Measurements from ENCODE around the gene BRME1. TPM values are rescaled to one million over a fixed set of nuclear protein-coding genes. Genes with fewer than 3 reads are reported as not detected.
"Not testable (repeated sequence)": the region's sequence is repeated elsewhere in the genome, so short reads cannot be mapped to it uniquely, and the experiment has no call there.

Gene BRME1
- total RNA-seq, 1 experiment from 2014 or later = 6.7 TPM

- peak overlapping the region in 2 of 3 experiments; percentile 8 to 91; a peak in 2 of 7 replicates for H3K27ac Mint-ChIP-seq
- H3K4me3 Mint-ChIP-seq = no peak overlapping the region
- no peak overlapping the region for H3K9ac ChIP-seq (ENCODE audit: extremely low read depth, insufficient read length, low read length)
Measured at GRCh38 chr19:13923194-13923987, 17.5 kb upstream of the BRME1 start.

GRCh38 chr19:13922118-13922517 is 16.2 kb upstream of the BRME1 start:
- not testable (repeated sequence) for H2AK5ac ChIP-seq (ENCODE audit: insufficient read length, low read length); H2BK5ac ChIP-seq (ENCODE audit: insufficient read length, low read length); H3K27ac ChIP-seq (ENCODE audit: insufficient read length, low read depth, low read length); H2BK120ac ChIP-seq (ENCODE audit: low read depth, low read length, poor library complexity, severe bottlenecking); H3T11ph ChIP-seq (ENCODE audit: low read length); H2BK20ac ChIP-seq (ENCODE audit: low read depth, low read length, poor library complexity, severe bottlenecking); H3K79me2 ChIP-seq (ENCODE audit: insufficient read depth, low read length); H3K23ac ChIP-seq (ENCODE audit: insufficient read length, low read depth, low read length); H3K27me3 ChIP-seq (ENCODE audit: insufficient read depth, low read length); H2AFZ ChIP-seq (ENCODE audit: low read length); H4K8ac ChIP-seq (replicated peaks; ENCODE audit: insufficient read length, low read depth, low read length); H3K23me2 ChIP-seq (ENCODE audit: insufficient read length, low read depth, low read length, poor library complexity, severe bottlenecking); H4K20me1 ChIP-seq (ENCODE audit: control insufficient read depth, insufficient read depth, insufficient read length); H3K4me3 Mint-ChIP-seq; H3K9ac ChIP-seq (ENCODE audit: extremely low read depth, insufficient read length, low read length); H2BK12ac ChIP-seq (ENCODE audit: insufficient read length, low read depth, low read length); H3K4ac ChIP-seq (ENCODE audit: low read depth, low read length); H3K27ac Mint-ChIP-seq; H3K27me3 Mint-ChIP-seq (ENCODE audit: low read depth); H3K4me2 ChIP-seq (ENCODE audit: insufficient read depth, insufficient read length, low read length); H3K56ac ChIP-seq (ENCODE audit: insufficient read length, low read depth, low read length); H2BK15ac ChIP-seq (ENCODE audit: low read depth, low read length); H3K18ac ChIP-seq (ENCODE audit: insufficient read length, low read depth, low read length); H4K91ac ChIP-seq (ENCODE audit: insufficient read length, low read depth, low read length); H3K79me1 ChIP-seq (ENCODE audit: insufficient read depth, low read depth, low read length, poor library complexity, severe bottlenecking); DNase-seq; H3K9me3 ChIP-seq (ENCODE audit: control insufficient read depth, low read depth, low read length); H3K4me1 Mint-ChIP-seq; H3K4me1 ChIP-seq (ENCODE audit: insufficient read depth, low read length); H4K5ac ChIP-seq (ENCODE audit: insufficient read length, low read depth, low read length); H3K14ac ChIP-seq (ENCODE audit: insufficient read depth, low read length)
- Mint-ChIP-seq H3K36me3 (ENCODE audit: insufficient read depth in 1 of 3, low read depth in 3 of 3) (peaks cover 44 to 82% (median 71%) of the 10 kb centered on the region in 3 experiments), H3K9me3 (peaks cover 8 to 12% of the 10 kb centered on the region in 2 experiments; a peak in 4 of 5 replicates)
- no CpG with 5 or more reads among the region's 6 CpGs for WGBS (ENCODE audit: extremely low coverage, insufficient read length, low lambda C conversion rate)

More at GRCh38 chr19:13923194-13923987, 17.5 kb upstream of the BRME1 start:
- Histone ChIP-seq H3K79me2 (ENCODE audit: insufficient read depth, low read length) (no peaks in the 10 kb centered on the region), H3K18ac (ENCODE audit: insufficient read length, low read depth, low read length) (no peak overlapping the region), H3K4me2 (ENCODE audit: insufficient read depth, insufficient read length, low read length) (no peak overlapping the region), H4K20me1 (ENCODE audit: control insufficient read depth, insufficient read depth, insufficient read length) (no peaks in the 10 kb centered on the region), H3K27ac (ENCODE audit: insufficient read length, low read depth, low read length) (no peak overlapping the region), H3K23me2 (ENCODE audit: insufficient read length, low read depth, low read length, poor library complexity, severe bottlenecking) (no peaks in the 10 kb centered on the region), H3K23ac (ENCODE audit: insufficient read length, low read depth, low read length) (no peak overlapping the region), H3K79me1 (ENCODE audit: insufficient read depth, low read depth, low read length, poor library complexity, severe bottlenecking) (no peaks in the 10 kb centered on the region), H4K91ac (ENCODE audit: insufficient read length, low read depth, low read length) (no peak overlapping the region), H3K9me3 (ENCODE audit: control insufficient read depth, low read depth, low read length) (peaks cover 6% of the 10 kb centered on the region), H2BK5ac (ENCODE audit: insufficient read length, low read length) (no peak overlapping the region), H3K27me3 (ENCODE audit: insufficient read depth, low read length) (no peaks in the 10 kb centered on the region), H2AK5ac (ENCODE audit: insufficient read length, low read length) (no peak overlapping the region), H3K4me1 (ENCODE audit: insufficient read depth, low read length) (no peaks in the 10 kb centered on the region), H3K4ac (ENCODE audit: low read depth, low read length) (no peak overlapping the region), H4K5ac (ENCODE audit: insufficient read length, low read depth, low read length) (no peak overlapping the region), H3T11ph (ENCODE audit: low read length) (no peak overlapping the region), H2BK20ac (ENCODE audit: low read depth, low read length, poor library complexity, severe bottlenecking) (no peak overlapping the region), H2BK15ac (ENCODE audit: low read depth, low read length) (no peak overlapping the region), H3K56ac (ENCODE audit: insufficient read length, low read depth, low read length) (no peak overlapping the region), H3K14ac (ENCODE audit: insufficient read depth, low read length) (no peak overlapping the region), H2BK12ac (ENCODE audit: insufficient read length, low read depth, low read length) (no peak overlapping the region), H4K8ac (replicated peaks; ENCODE audit: insufficient read length, low read depth, low read length) (no peak overlapping the region), H2AFZ (ENCODE audit: low read length) (no peak overlapping the region), H2BK120ac (ENCODE audit: low read depth, low read length, poor library complexity, severe bottlenecking) (no peak overlapping the region)
- Mint-ChIP-seq H3K4me1 (no peaks in the 10 kb centered on the region), H3K9me3 (peaks cover 8 to 12% of the 10 kb centered on the region in 2 experiments; a peak in 4 of 5 replicates), H3K36me3 (ENCODE audit: insufficient read depth in 1 of 3, low read depth in 3 of 3) (peaks cover 47 to 83% (median 78%) of the 10 kb centered on the region in 3 experiments), H3K27me3 (ENCODE audit: low read depth) (no peaks in the 10 kb centered on the region)
- no peak for DNase-seq
- WGBS (ENCODE audit: extremely low coverage, insufficient read length, low lambda C conversion rate) = no CpG with 5 or more reads among the region's 28 CpGs
- TF ChIP-seq CTCF (conservative IDR thresholded peaks at IDR 0.05) = no peak
